OCI-LY3 (cell line): Measurements from ENCODE around the gene MACROD2.

ENCODE experiments used
- H2AFZ ChIP-seq: fragments of 200-600, 300-600 bp; shearing (Covaris generic); 2 replicates; pipeline ENCODE4 v1.6.0; 2014; ENCODE audit warnings: antibody characterized with exemption, low read depth, low read length
- H3K27ac ChIP-seq: fragments of 200-600, 300-600 bp; sonication (generic); 2 replicates; pipeline ENCODE4 v1.5.1; 2014; ENCODE audit warnings: mild to moderate bottlenecking, low read length, moderate library complexity, mixed read lengths
- H3K27me3 ChIP-seq: fragments of 200-600, 300-600 bp; sonication (generic); 2 replicates; pipeline ENCODE4 v1.6.1; 2014; ENCODE audit warnings: low read depth, low read length, mixed read lengths
- H3K36me3 ChIP-seq: fragments of 200-600, 300-600 bp; sonication (generic); replicated peaks from 2 replicates; pipeline ENCODE3; 2014; ENCODE audit warnings: low read depth, low read length, mixed read lengths
- H3K4me1 ChIP-seq: fragments of 300-600, 200-600 bp; sonication (generic); 2 replicates; pipeline ENCODE4 v1.6.1; 2014; ENCODE audit warnings: low read length, mixed read lengths
- H3K4me2 ChIP-seq: fragments of 200-600, 300-600 bp; sonication (generic); 2 replicates; pipeline ENCODE4 v1.6.1; 2014; ENCODE audit warnings: low read length, mixed read lengths
- H3K4me3 ChIP-seq: fragments of 300-600, 200-600 bp; sonication (generic); 2 replicates; pipeline ENCODE4 v1.5.1; 2014; ENCODE audit warnings: antibody characterized with exemption, mild to moderate bottlenecking, low read length, moderate library complexity
- H3K79me2 ChIP-seq: fragments of 300-600, 200-600 bp; shearing (Covaris generic); 2 replicates; pipeline ENCODE4 v1.6.1; 2014; ENCODE audit warnings: mild to moderate bottlenecking, low read length, mixed read lengths
- H3K9ac ChIP-seq: fragments of 300-600, 200-600 bp; shearing (Covaris generic); 2 replicates; pipeline ENCODE4 v1.6.0; 2014; ENCODE audit warnings: mild to moderate bottlenecking, low read length, moderate library complexity
- H3K9me3 ChIP-seq: fragments of 200-600, 300-600 bp; shearing (Covaris generic); 2 replicates; pipeline ENCODE4 v1.6.1; 2014; ENCODE audit warnings: low read length, mixed read lengths; ENCODE audit not compliant: insufficient read depth
- H4K20me1 ChIP-seq: fragments of 200-600, 300-600 bp; sonication (generic); 2 replicates; pipeline ENCODE4 v1.6.1; 2016; ENCODE audit warnings: low read length, mixed read lengths; ENCODE audit not compliant: insufficient read depth
- CTCF ChIP-seq: fragments of 200-600, 300-600 bp; sonication (generic); IDR thresholded peaks from 2 replicates; pipeline ENCODE4 v1.5.1; 2014; ENCODE audit warnings: antibody characterized with exemption, low read length, low read depth
- EZH2phosphoT487 ChIP-seq: fragments of 200-600 bp; shearing (Covaris generic); IDR thresholded peaks from 2 replicates; pipeline ENCODE4 v1.6.1; 2018; ENCODE audit warnings: antibody characterized with exemption, mixed run types, low read depth

Gene MACROD2

DNA sequence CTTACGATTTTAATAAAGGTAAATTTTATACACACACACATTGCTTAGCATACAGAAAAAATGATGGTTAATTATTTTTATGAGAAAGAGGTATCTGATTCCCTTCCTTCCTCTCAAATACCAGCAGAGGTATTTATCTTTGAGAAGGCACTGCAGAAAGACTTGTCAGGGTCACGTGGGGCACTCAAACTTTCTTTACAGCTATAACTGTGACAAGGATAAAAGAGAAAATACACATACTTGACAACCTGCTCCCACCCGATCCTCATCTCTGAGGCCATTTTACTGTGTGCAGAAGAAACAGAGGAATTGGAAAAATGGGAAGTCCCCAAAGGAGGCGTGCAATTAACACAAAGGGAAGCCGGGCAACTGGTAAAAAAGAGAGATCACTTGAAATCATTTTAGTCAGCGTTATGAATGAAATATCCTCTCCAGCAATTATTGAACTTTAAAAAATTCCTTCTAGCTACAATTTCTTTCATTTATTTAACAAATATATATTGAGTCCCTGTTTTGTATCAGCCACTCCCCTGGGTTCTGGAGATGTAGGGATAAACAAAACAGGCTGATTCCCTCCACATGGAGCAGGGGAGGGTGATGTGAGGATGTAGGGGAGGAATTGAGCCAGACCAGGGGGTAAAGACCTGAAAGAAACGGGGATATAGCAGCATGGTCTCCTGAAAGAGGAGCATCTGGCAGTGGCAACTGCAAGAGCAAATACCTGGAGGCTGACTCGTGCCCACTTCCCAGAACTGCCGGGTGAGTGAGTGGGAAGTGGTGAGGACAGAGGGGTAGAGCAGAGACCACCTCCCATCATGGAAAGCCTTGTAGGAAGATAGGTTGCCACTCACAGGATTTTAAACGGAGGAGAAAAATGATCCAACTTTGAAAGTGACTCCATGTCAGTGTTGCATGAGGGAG, 2067.6 kb downstream of the MACROD2 start:
- Histone ChIP-seq H3K9ac (no peak overlapping the region), H3K27me3 (no peaks in the 10 kb centered on the region), H3K36me3 (no peaks in the 10 kb centered on the region), H3K27ac (no peak overlapping the region), H2AFZ (no peak overlapping the region), H4K20me1 (no peaks in the 10 kb centered on the region), H3K4me2 (no peak overlapping the region), H3K9me3 (no peaks in the 10 kb centered on the region), H3K79me2 (no peaks in the 10 kb centered on the region), H3K4me1 (no peaks in the 10 kb centered on the region), H3K4me3 (no peak overlapping the region)
- TF ChIP-seq EZH2phosphoT487 (no peak), CTCF (no peak)

GRCh38 chr20:16063881-16064280, 2068.6 kb downstream of the MACROD2 start:
- TF ChIP-seq CTCF (no peak), EZH2phosphoT487 (no peak)
- H2AFZ ChIP-seq: no peak overlapping the region

DNA sequence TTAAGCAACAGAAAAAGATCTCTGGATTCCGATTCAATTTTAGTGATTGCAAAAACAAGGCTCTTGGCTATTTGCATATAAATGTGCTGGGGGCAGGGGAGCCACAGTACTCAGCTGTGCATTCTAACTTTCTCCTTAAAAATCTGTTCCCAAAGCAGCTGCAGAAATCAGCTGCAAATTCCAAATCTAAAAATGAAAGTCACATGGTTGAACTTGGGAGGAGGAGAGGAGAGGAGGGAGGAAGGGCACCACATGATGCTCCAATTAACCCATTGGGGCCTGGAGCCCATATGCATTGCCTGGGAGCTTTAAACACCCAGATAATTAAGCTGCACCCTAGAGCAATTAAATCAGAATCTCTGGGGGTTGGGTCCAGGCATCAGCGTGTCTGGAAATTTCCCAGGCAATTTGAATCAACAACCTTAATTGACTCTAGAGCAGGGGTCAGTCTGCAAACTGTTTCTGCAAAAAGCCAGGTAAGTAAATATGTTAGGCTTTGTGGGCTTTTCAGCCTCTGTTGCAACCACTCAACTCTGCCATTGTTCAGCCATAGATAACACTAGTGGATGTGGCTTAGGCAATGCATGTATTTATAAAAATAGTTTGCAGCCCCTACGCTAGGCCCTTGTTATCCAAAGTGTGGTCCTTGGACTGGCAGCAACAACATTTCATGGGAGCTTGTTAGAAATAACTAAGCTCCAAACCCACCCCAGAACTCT, 2069.8 kb downstream of the MACROD2 start:
- Histone ChIP-seq H3K9ac (no peak overlapping the region), H3K79me2 (no peaks in the 10 kb centered on the region), H3K27me3 (no peaks in the 10 kb centered on the region), H3K9me3 (no peaks in the 10 kb centered on the region; the same call in 1 of the 2 replicates), H2AFZ (no peak overlapping the region), H3K36me3 (no peaks in the 10 kb centered on the region), H3K4me3 (no peak overlapping the region), H4K20me1 (no peaks in the 10 kb centered on the region), H3K27ac (no peak overlapping the region), H3K4me1 (peaks cover 11% of the 10 kb centered on the region), H3K4me2 (no peak overlapping the region)
- TF ChIP-seq EZH2phosphoT487 (no peak), CTCF (no peak)

More at GRCh38 chr20:16063881-16064280, 2068.6 kb downstream of the MACROD2 start:
- Histone ChIP-seq H3K27me3 (no peaks in the 10 kb centered on the region), H3K9me3 (no peaks in the 10 kb centered on the region), H4K20me1 (no peaks in the 10 kb centered on the region), H3K4me2 (no peak overlapping the region), H3K27ac (no peak overlapping the region), H3K9ac (no peak overlapping the region), H3K4me3 (no peak overlapping the region), H3K4me1 (peaks cover 1% of the 10 kb centered on the region), H3K36me3 (no peaks in the 10 kb centered on the region), H3K79me2 (no peaks in the 10 kb centered on the region)

DNA sequence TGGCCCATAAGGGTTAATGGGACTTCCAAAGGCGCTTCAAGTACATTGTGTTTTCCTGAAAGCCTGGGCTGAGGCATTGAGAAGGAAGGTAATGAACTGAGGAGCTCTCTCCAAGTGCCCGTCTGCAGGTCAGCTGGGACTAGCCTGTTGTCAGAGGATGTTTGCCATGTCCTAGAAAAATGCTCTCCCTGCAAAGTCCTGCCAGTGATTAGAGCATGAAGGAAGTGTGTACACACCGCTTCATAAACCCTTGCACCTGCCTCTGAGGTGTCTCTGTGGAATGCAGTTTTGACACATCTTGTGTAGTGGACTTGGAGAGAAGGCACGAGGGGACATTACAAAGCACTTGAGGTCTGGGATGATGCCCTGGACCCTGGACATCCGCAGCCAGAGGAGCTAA, 2071.3 kb downstream of the MACROD2 start:
- no peaks in the 10 kb centered on the region for H3K27me3 ChIP-seq
- peaks cover 11% of the 10 kb centered on the region for H3K4me1 ChIP-seq
- H3K79me2 ChIP-seq: no peaks in the 10 kb centered on the region
- H2AFZ ChIP-seq: no peak overlapping the region
- no peak overlapping the region for H3K4me3 ChIP-seq
- no peaks in the 10 kb centered on the region for H3K36me3 ChIP-seq
- H3K4me2 ChIP-seq: no peak overlapping the region
- no peaks in the 10 kb centered on the region; the same call in 1 of the 2 replicates for H3K9me3 ChIP-seq
- TF ChIP-seq EZH2phosphoT487: no peak
- no peak for TF ChIP-seq CTCF
- H4K20me1 ChIP-seq: no peaks in the 10 kb centered on the region
- H3K27ac ChIP-seq: no peak overlapping the region
- no peak overlapping the region for H3K9ac ChIP-seq
